SK-N-SH treated with all-trans-retinoic acid at 6 μM for 48 hours (cell line): Measurements from ENCODE around the gene SOX13.

Source experiments
- BACH2 ChIP-seq: fragments of 250-450 bp; sonication (Bioruptor Pico); IDR thresholded peaks from 2 replicates; pipeline ENCODE4 v1.9.0; 2021; ENCODE audit warnings: mild to moderate bottlenecking, borderline replicate concordance
- ESRRG ChIP-seq: fragments of 250-450 bp; sonication (Bioruptor Pico); IDR thresholded peaks from 2 replicates; pipeline ENCODE4 v1.6.1; 2021; ENCODE audit warnings: mild to moderate bottlenecking
- RARB ChIP-seq: fragments of 250-450 bp; sonication (Bioruptor Pico); IDR thresholded peaks from 2 replicates; pipeline ENCODE4 v1.8.0; 2021; ENCODE audit warnings: mild to moderate bottlenecking, moderate library complexity
- SNAI2 ChIP-seq: fragments of 250-450 bp; sonication (Bioruptor Pico); IDR thresholded peaks from 2 replicates; pipeline ENCODE4 v1.5.0; 2020; ENCODE audit warnings: mild to moderate bottlenecking, moderate library complexity
- TCF4 ChIP-seq: fragments of 250-450 bp; sonication (Bioruptor Pico); IDR thresholded peaks from 2 replicates; pipeline ENCODE4 v1.8.0; 2021; ENCODE audit warnings: mild to moderate bottlenecking, moderate library complexity, borderline replicate concordance
- TOX ChIP-seq: fragments of 250-450 bp; sonication (Bioruptor Pico); IDR thresholded peaks from 2 replicates; pipeline ENCODE4 v1.8.0; 2021; ENCODE audit warnings: mild to moderate bottlenecking, moderate library complexity, borderline replicate concordance
- ZC3H10 ChIP-seq: fragments of 250-450 bp; sonication (Bioruptor Pico); IDR thresholded peaks from 2 replicates; pipeline ENCODE4 v1.5.1; 2021; ENCODE audit warnings: mild to moderate bottlenecking, moderate library complexity
- ZFP3 ChIP-seq: fragments of 250-450 bp; sonication (Bioruptor Pico); IDR thresholded peaks from 2 replicates; pipeline ENCODE4 v1.5.0; 2020; ENCODE audit warnings: mild to moderate bottlenecking, moderate library complexity
- ZFP30 ChIP-seq: fragments of 450-650 bp; formaldehyde crosslinking; IDR thresholded peaks from 2 replicates; pipeline ENCODE4 v1.5.0; 2022; ENCODE audit warnings: mild to moderate bottlenecking, moderate library complexity
- TF ChIP-seq, protein P1 (sequence below): fragments of 250-450 bp; sonication (Bioruptor Pico); IDR thresholded peaks from 2 replicates; pipeline ENCODE4 v1.8.0; 2020; ENCODE audit warnings: mild to moderate bottlenecking, moderate library complexity, borderline replicate concordance
- TF ChIP-seq, protein P2 (sequence below): fragments of 250-450 bp; sonication (Bioruptor Pico); IDR thresholded peaks from 2 replicates; pipeline ENCODE4 v1.5.0; 2020; ENCODE audit warnings: mild to moderate bottlenecking, moderate library complexity

DNA sequence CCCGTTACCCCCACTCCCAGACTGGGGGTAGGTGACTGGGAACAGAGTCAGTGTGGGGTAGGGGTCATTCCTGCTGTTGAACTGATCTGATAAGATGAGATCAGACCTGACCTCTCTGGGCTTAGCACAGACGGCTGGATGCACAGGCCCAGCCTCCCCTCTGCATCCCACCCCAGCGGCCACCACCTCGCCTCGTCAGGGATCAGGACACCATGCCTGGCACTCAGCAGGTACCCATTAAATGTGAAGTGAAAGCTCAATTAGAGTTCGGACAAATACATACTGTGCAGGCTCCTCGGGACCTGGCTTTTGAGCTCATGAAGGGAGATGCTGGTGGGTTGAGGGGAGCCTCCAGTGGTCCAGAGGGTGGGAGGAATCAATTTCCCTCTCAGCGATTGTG is 15.7 kb downstream of the SOX13 start:
- TF ChIP-seq BACH2 (CRISPR knock-in tag) (no peak), ZFP3 (no peak), ESRRG (CRISPR knock-in tag) (no peak), TOX (CRISPR knock-in tag) (no peak), RARB (CRISPR knock-in tag) (no peak), ZC3H10 (no peak), TCF4 (CRISPR knock-in tag) (no peak), ZFP30 (CRISPR knock-in tag) (no peak), SNAI2 (no peak)
- TF ChIP-seq, protein P1, sequence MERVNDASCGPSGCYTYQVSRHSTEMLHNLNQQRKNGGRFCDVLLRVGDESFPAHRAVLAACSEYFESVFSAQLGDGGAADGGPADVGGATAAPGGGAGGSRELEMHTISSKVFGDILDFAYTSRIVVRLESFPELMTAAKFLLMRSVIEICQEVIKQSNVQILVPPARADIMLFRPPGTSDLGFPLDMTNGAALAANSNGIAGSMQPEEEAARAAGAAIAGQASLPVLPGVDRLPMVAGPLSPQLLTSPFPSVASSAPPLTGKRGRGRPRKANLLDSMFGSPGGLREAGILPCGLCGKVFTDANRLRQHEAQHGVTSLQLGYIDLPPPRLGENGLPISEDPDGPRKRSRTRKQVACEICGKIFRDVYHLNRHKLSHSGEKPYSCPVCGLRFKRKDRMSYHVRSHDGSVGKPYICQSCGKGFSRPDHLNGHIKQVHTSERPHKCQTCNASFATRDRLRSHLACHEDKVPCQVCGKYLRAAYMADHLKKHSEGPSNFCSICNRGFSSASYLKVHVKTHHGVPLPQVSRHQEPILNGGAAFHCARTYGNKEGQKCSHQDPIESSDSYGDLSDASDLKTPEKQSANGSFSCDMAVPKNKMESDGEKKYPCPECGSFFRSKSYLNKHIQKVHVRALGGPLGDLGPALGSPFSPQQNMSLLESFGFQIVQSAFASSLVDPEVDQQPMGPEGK (CRISPR knock-in tag): no peak
- TF ChIP-seq, protein P2, sequence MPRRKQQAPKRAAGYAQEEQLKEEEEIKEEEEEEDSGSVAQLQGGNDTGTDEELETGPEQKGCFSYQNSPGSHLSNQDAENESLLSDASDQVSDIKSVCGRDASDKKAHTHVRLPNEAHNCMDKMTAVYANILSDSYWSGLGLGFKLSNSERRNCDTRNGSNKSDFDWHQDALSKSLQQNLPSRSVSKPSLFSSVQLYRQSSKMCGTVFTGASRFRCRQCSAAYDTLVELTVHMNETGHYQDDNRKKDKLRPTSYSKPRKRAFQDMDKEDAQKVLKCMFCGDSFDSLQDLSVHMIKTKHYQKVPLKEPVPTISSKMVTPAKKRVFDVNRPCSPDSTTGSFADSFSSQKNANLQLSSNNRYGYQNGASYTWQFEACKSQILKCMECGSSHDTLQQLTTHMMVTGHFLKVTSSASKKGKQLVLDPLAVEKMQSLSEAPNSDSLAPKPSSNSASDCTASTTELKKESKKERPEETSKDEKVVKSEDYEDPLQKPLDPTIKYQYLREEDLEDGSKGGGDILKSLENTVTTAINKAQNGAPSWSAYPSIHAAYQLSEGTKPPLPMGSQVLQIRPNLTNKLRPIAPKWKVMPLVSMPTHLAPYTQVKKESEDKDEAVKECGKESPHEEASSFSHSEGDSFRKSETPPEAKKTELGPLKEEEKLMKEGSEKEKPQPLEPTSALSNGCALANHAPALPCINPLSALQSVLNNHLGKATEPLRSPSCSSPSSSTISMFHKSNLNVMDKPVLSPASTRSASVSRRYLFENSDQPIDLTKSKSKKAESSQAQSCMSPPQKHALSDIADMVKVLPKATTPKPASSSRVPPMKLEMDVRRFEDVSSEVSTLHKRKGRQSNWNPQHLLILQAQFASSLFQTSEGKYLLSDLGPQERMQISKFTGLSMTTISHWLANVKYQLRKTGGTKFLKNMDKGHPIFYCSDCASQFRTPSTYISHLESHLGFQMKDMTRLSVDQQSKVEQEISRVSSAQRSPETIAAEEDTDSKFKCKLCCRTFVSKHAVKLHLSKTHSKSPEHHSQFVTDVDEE (CRISPR knock-in tag): no peak
